HFF-Myc (cell line): ENCODE measurements around the gene DEFB114.
"Not testable (repeated sequence)": the region's sequence is repeated elsewhere in the genome, so short reads cannot be mapped to it uniquely, and the experiment has no call there.

Experiments used
- DNase-seq: peaks from one replicate; pipeline ENCODE4 v3.0.0-alpha.2; 2011; ENCODE audit warnings: low read depth; ENCODE audit errors: extremely low read depth
- H3K4me3 ChIP-seq: replicated peaks from 2 replicates; pipeline ENCODE4 v1.5.1; 2011; ENCODE audit warnings: low read depth, mild to moderate bottlenecking, control low read depth, low read length
- TF ChIP-seq, protein P1 (sequence below): IDR thresholded peaks from 2 replicates; pipeline ENCODE4 v1.5.1; 2012; ENCODE audit warnings: mild to moderate bottlenecking, low read depth, low read length, control low read depth; ENCODE audit errors: missing control alignments

DEFB114 gene

DNA sequence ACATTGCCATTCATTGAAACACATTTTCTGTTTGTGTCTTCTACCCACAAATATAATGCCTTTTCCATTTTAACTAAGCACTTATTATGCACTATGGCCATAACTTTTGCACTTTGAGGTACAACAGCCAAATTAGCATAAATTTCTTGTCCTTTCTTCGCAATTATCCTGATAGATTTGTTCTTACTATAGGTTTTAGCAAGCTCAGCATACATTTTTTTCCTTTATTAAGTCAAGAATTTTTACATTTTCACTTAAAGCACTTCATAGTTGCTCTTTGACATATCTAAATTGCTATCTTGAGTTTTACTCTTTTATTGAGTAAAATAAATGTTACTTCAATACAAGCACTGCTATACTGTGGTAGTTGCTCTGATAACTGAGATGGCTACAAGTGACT is 5.8 kb downstream of the DEFB114 start:
- TF ChIP-seq, protein P1, sequence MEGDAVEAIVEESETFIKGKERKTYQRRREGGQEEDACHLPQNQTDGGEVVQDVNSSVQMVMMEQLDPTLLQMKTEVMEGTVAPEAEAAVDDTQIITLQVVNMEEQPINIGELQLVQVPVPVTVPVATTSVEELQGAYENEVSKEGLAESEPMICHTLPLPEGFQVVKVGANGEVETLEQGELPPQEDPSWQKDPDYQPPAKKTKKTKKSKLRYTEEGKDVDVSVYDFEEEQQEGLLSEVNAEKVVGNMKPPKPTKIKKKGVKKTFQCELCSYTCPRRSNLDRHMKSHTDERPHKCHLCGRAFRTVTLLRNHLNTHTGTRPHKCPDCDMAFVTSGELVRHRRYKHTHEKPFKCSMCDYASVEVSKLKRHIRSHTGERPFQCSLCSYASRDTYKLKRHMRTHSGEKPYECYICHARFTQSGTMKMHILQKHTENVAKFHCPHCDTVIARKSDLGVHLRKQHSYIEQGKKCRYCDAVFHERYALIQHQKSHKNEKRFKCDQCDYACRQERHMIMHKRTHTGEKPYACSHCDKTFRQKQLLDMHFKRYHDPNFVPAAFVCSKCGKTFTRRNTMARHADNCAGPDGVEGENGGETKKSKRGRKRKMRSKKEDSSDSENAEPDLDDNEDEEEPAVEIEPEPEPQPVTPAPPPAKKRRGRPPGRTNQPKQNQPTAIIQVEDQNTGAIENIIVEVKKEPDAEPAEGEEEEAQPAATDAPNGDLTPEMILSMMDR: no peak
- DNase-seq: no peak
- H3K4me3 ChIP-seq: no peak overlapping the region

DNA sequence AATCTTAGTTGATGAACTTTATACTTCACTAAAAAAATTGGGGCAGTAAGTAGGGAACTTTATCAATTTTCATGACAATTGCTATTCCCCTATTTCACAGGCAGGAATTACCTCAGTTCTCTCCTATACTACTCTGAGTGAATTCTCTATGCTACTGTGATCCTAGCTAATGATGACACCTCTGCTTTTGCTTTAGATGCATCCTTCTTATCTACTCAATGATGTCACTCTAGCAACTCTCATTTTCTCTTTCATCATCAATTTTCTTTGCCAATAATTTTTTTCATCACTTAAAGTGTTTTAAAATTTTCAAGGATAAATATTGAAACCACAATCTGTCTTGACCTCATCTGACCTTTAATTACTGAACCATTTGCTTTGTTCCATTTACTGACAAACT is 8.1 kb downstream of the DEFB114 start:
- TF ChIP-seq, protein P1: no peak
- DNase-seq: no peak
- H3K4me3 ChIP-seq: no peak overlapping the region

DNA sequence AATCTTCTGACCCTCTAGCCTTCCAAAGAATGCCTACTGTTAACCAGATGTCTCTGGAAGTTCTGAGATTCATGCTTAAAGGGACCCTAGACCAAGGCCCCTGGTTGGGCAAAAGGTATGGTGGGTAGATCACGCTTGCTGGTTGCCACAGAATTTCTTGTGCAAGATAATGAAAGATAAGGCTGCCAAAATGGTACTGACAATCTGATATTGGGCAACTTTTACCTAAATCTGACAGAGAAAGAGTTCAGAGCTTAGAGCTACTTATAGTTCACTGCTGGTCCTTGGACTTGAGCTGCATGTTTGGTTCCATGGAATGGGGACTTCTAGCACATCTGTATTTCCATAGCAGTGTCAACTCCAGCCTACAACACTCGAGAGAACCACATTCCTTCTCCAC is 12.0 kb downstream of the DEFB114 start:
- DNase-seq: no peak
- TF ChIP-seq, protein P1: no peak
- no peak overlapping the region for H3K4me3 ChIP-seq

DNA sequence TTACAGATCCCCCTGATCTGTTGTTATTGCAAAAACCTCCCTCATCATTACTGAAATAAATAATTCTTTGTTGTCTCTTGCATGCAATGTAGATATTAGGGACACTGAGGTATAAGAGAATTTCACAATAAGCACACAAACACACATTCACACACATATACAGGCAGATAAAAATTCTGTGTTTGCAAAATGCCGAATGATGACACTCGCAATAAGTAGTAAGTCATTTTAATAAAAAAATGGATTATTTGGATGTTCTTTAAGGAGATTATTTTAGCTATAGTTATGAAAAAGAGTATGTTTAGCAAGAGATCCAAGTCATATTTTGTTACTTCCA is 13.6 kb downstream of the DEFB114 start:
- no peak for DNase-seq
- no peak overlapping the region for H3K4me3 ChIP-seq
- TF ChIP-seq, protein P1: no peak

DNA sequence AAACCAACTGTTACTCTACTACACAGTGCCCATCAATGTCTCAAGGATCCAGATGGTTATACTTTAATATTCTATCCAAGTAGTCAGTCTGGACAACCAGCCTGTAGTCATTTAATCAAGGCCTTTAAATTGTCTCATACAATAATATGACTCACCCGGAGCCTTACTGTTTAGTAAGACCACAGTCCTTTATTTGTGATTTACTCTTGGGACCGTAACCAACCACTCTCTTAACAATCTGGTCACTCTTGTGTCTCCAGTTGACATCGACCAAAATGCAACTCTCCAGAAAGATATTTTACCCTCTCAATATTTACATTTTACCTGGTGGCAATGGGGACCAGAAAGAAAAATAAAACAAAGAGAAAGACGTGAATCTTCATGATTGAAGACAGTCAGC is 14.9 kb downstream of the DEFB114 start:
- H3K4me3 ChIP-seq: no peak overlapping the region
- DNase-seq: no peak
- TF ChIP-seq, protein P1: no peak

DNA sequence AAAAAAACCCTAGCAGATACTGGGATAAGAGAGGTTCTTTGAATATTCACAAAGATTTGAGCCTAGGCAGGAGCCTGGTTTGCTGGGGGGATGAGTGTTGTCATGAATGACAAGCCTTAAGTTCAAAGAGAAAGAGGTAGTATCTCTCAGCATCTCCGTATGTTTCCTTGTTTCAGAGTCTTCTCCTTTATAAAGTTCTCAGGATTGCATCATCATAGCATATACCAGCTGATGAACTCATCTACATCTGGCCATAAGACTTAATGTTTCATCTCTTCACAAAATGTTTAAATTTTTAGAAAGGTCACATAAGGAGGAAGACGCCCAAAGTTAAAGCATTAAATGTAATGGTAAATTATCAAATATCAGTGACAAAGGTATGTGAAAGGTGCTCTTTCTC is 17.1 kb downstream of the DEFB114 start:
- no peak overlapping the region for H3K4me3 ChIP-seq
- DNase-seq: no peak
- TF ChIP-seq, protein P1: no peak

DNA sequence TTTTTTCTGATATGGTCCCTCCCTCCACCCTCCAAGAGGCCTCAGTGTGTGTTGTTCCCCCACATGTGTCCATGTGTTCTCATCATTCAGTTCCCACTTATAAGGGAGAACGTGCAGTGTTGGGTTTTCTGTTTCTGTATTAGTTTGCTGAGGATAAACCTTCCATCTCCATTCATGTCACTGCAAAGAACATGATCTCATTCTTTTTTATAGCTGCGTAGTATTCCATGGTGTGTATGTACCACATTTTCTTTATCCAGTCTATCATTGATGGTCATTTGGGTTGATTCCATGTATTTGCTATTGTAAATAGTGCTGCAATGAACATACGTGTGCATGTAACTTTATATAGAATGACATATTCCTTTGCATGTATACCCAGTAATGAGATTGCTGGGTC is 19.9 kb downstream of the DEFB114 start:
- H3K4me3 ChIP-seq, DNase-seq: not testable (repeated sequence)
